Activated CD4-positive, alpha-beta memory T cell treated with anti-CD3 and anti-CD28 coated beads, Interleukin-2, amount 10 ng/mL, durations not matched to agents 7 days and 5 days (primary cell): ENCODE measurements around the gene CDC34. TPM values are rescaled to one million over a fixed set of nuclear protein-coding genes. Genes with fewer than 3 reads are reported as not detected.

Source experiments
- CTCF ChIA-PET: fragments of 350-600 bp; sonication (Branson Sonifier 250); formaldehyde crosslinking; loops from one replicate; lab custom pipeline; 2021; ENCODE audit warnings: antibody characterized with exemption, inconsistent platforms; lab: Charles Lee
- POLR2A ChIA-PET: fragments of 350-600 bp; sonication (Branson Sonifier 250); formaldehyde crosslinking; loops from one replicate; lab custom pipeline; 2021; ENCODE audit warnings: antibody characterized with exemption; lab: Charles Lee
- DNase-seq: peaks from one replicate; pipeline ENCODE4 v3.0.0-alpha.2; 2020
- H3K27ac Mint-ChIP-seq: one replicate; pipeline ENCODE4 v1.8.0; 2021; ENCODE audit warnings: mild to moderate bottlenecking, mixed read lengths
- H3K27me3 Mint-ChIP-seq: one replicate; pipeline ENCODE4 v1.8.0; 2021; ENCODE audit warnings: mixed read lengths
- H3K36me3 Mint-ChIP-seq: one replicate; pipeline ENCODE4 v1.8.0; 2021; ENCODE audit warnings: low read depth, mixed read lengths
- H3K4me1 Mint-ChIP-seq: one replicate; pipeline ENCODE4 v1.8.0; 2021; ENCODE audit warnings: mixed read lengths
- H3K4me3 Mint-ChIP-seq: one replicate; pipeline ENCODE4 v1.8.0; 2021; ENCODE audit warnings: mild to moderate bottlenecking, mixed read lengths
- H3K9me3 Mint-ChIP-seq: one replicate; pipeline ENCODE4 v1.8.0; 2021; ENCODE audit warnings: mixed read lengths
- total RNA-seq, 2 experiments: library from RNA; stranded (reverse); gene quantifications; one replicate each; pipeline ENCODE4 v1.2.3, GENCODE V29; 2021

Gene CDC34
- total RNA-seq, 2 experiments from 2014 or later = 50.3 to 50.4 TPM

DNA sequence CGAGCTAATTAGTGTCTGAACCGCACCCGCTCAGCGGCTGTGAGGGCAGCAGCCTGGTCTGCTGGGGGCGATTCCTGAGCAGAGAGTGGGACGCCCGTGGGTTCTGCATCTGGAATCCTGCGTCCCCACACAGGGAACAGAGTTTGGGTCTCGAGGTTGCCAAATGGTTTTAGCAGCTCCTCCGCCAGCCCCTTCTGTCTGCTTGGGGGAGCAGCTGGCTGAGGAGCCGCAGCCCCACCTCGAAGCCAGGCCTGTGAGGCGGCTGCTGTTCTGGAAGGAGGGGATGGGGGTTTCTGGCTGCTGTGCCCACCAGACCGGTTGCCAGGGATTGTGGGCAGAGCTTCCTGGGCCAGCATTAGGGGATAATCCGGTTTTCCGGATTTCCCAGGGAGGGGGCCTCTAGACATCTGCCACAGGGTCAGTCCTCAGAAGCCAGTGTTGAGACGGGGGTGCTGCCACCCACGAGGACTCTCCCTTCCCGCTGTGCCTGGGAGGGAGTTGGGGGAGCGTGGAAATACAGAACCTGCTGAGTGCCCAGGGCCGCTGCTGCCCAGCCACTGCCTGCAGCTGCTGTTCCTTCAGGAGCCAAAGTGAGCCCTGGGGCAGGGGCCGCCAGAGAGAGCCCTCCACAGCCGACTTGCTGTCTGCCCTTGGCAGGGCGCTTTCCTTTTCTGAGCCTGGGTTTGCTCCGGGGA, 2.0 kb downstream of the CDC34 start:
- no peak overlapping the region for H3K27ac Mint-ChIP-seq
- H3K4me1 Mint-ChIP-seq = peaks cover 21% of the 10 kb centered on the region
- DNase-seq = no peak
- H3K9me3 Mint-ChIP-seq = no peaks in the 10 kb centered on the region
- H3K27me3 Mint-ChIP-seq = no peaks in the 10 kb centered on the region
- H3K4me3 Mint-ChIP-seq = peak overlapping the region; percentile 75
- ChIA-PET CTCF (interaction anchor here (1.1 to 6.6 kb wide), 3 partner anchors 22 to 33 kb away, joined by 3 to 59 read pairs (median 25); partner anchors contain the start of gene TPGS1), POLR2A (interaction anchor here (0.9 to 4.1 kb wide), 7 partner anchors 10 to 78 kb away, joined by 3 to 21 read pairs (median 3); partner anchors contain the start of gene GZMM)
- peaks cover 12% of the 10 kb centered on the region for H3K36me3 Mint-ChIP-seq

- CTCF ChIA-PET = interaction anchor here (3.6 kb wide), 1 partner anchor 28 kb away, joined by 25 read pairs; the partner anchor contains the start of gene TPGS1
- Mint-ChIP-seq H3K36me3 (peaks cover 12% of the 10 kb centered on the region), H3K27ac (no peak overlapping the region), H3K4me1 (peaks cover 21% of the 10 kb centered on the region), H3K9me3 (no peaks in the 10 kb centered on the region), H3K4me3 (peak overlapping the region; percentile 75), H3K27me3 (no peaks in the 10 kb centered on the region)
- POLR2A ChIA-PET = interaction anchor here (0.9 to 4.1 kb wide), 4 partner anchors 9 to 42 kb away, joined by 3 to 21 read pairs (median 10); partner anchors contain the start of gene GZMM
- DNase-seq = no peak
Measured at GRCh38 chr19:534088-534487, 2.5 kb downstream of the CDC34 start.

DNA sequence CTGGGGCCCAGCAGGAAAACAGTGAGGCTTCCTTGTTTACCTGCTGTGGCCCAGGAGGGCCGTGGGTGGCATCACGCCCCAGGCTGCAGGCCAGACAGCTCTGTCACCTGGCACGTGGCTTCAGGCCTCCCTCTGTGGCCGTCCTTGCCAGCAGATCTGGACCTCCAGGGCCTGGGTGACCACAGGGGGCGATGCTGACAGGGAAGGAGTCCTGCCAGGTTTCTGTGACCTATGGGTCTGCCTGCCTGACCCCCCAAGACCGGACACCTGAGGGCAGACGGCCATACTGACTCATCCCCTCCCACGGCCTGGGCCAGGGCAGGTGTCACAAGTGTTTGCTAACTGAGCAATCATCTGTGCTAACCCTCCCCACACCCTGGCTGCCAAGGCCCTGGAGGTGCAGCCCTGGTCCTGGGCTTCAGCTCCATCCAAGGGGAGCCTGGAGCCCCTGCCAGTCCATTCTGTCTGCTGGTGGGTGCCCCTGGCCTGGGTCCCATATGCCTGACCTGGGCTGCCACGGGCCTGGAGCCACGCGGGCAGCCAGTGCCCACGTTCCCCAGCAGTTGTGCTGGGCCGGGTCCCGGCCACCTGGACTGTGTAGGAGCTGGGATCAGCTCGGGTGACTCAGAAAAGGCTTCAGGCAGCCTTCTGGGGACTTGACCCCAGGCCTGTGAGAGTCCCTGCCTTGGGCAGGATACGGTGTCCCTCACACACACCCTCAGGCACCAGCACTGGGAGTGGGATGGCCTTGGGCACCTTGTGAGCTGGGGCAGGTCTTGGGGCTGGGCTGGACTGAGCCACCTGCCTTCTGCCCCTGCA, 3.7 kb downstream of the CDC34 start:
- Mint-ChIP-seq H3K9me3 (no peaks in the 10 kb centered on the region), H3K27ac (peak overlapping the region; percentile 35), H3K4me1 (peaks cover 18% of the 10 kb centered on the region), H3K27me3 (no peaks in the 10 kb centered on the region), H3K36me3 (peaks cover 12% of the 10 kb centered on the region), H3K4me3 (no peak overlapping the region)
- no peak for DNase-seq
- POLR2A ChIA-PET = no interaction called here
- CTCF ChIA-PET = no interaction called here

DNA sequence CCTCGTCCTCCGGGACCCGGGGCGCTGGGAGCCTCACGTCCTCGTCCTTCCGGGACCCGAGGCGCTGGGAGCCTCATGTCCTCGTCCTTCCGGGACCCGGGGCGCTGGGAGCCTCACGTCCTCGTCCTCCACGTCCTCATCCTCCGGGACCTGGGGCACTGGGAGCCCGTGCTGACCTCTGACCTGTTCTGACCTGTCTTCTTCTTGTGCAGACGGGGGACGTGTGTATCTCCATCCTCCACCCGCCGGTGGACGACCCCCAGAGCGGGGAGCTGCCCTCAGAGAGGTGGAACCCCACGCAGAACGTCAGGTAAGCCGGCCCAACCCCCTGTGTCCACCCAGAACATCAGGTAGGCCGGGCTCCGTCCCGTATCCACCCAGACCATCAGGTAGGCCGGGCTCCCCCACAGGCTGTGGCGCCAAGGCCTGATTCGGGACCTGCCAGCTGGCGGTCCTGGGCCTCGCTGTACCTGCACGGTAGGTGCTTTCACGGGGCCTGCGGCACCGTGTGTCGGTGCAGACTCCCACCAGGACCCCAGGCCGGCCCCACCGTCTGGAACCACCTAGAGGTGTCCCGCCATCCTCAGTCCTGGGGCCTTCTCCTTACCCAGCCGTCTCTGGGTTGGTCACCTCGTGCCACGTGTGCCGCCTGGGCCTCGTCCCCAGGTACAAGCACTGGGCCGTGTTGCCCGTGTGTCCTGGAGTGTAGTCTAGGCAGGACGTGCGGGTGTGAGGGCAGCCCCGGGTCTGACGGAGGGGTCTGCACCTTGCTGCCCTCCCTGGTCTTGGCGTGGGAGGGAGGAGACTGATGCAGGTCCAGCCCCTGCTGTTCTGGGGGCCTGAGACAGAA, 4.7 kb downstream of the CDC34 start:
- Mint-ChIP-seq H3K4me3 (no peak overlapping the region), H3K4me1 (peaks cover 16% of the 10 kb centered on the region), H3K9me3 (no peaks in the 10 kb centered on the region), H3K27me3 (no peaks in the 10 kb centered on the region), H3K36me3 (peaks cover 12% of the 10 kb centered on the region), H3K27ac (no peak overlapping the region)
- ChIA-PET CTCF (no interaction called here), POLR2A (no interaction called here)
- DNase-seq = no peak

- ChIA-PET POLR2A (no interaction called here), CTCF (interaction anchor here (0.7 kb wide), 1 partner anchor 26 kb away, joined by 3 read pairs; no protein-coding TSS in a partner anchor)
- no peaks in the 10 kb centered on the region for H3K9me3 Mint-ChIP-seq
- DNase-seq = no peak
- no peak overlapping the region for H3K27ac Mint-ChIP-seq
- no peaks in the 10 kb centered on the region for H3K27me3 Mint-ChIP-seq
- peaks cover 16% of the 10 kb centered on the region for H3K4me1 Mint-ChIP-seq
- no peak overlapping the region for H3K4me3 Mint-ChIP-seq
- H3K36me3 Mint-ChIP-seq = peaks cover 12% of the 10 kb centered on the region
Measured at GRCh38 chr19:536881-537404, 5.4 kb downstream of the CDC34 start.

- POLR2A ChIA-PET = no interaction called here
- Mint-ChIP-seq H3K9me3 (no peaks in the 10 kb centered on the region), H3K27ac (no peak overlapping the region), H3K27me3 (no peaks in the 10 kb centered on the region), H3K4me3 (no peak overlapping the region), H3K4me1 (peaks cover 15% of the 10 kb centered on the region), H3K36me3 (peaks cover 12% of the 10 kb centered on the region)
- CTCF ChIA-PET = no interaction called here
- DNase-seq = no peak
Measured at GRCh38 chr19:538641-539428, 7.3 kb downstream of the CDC34 start.

DNA sequence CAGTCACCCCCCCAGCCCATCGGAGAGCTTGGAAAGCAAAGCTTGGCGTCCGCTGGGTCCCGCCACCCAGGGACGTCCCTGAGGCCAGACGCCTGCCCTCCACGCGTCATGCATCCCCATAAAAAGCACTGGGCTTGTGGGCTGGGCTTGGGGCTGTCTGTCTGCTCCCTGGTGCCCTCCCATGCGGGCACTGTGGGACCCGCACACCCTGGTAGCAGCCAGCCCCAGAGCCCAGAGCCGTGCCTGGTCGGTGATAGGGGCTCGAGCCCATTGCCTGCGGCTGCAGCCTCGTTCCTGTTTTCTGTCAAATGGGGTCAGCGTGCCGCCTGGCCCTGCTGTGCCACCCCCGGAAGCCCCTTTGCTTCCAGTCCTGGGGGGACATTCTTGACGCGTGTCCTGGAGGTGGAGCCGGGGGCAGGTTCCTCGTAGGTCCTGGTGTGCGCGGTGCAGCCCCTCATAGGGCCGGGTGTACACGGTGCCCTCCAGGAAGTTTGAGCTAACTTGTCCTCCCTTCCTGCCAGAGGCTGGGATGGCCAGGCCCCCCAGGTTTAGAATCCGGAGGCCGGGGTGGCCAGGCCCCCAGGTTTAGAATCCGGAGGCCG, 8.0 kb downstream of the CDC34 start:
- ChIA-PET CTCF (no interaction called here), POLR2A (no interaction called here)
- Mint-ChIP-seq H3K9me3 (no peaks in the 10 kb centered on the region), H3K4me3 (no peak overlapping the region), H3K27ac (no peak overlapping the region), H3K4me1 (peaks cover 17% of the 10 kb centered on the region), H3K36me3 (peaks cover 12% of the 10 kb centered on the region), H3K27me3 (no peaks in the 10 kb centered on the region)
- no peak for DNase-seq

DNA sequence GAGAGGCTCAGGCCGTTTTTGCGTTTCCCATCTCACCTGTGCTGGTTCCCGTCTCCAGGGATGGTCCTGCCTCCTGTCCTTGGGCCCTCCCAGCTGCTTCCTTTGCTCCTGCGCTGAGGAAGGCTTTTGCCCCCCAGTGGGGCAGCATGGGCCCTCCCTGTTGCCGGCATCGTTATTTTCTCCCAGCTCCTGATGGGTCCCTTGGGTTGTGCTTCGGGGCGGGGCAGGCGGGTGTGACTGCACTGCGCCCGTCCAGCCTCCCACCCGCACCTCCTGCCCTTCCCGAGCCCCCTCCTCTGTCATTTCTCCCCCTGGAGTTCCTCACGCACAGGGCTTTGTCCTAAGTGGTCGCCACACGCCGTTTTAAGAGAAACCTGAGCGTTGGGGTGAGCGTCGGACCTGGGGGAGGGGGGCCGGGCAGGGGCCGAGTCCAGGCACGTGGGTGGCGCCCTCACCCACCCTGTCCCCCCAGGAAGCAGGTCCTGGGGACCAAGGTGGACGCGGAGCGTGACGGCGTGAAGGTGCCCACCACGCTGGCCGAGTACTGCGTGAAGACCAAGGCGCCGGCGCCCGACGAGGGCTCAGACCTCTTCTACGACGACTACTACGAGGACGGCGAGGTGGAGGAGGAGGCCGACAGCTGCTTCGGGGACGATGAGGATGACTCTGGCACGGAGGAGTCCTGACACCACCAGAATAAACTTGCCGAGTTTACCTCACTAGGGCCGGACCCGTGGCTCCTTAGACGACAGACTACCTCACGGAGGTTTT, 9.5 kb downstream of the CDC34 start:
- DNase-seq = no peak
- ChIA-PET CTCF (no interaction called here), POLR2A (no interaction called here)
- no peak overlapping the region for H3K27ac Mint-ChIP-seq
- H3K9me3 Mint-ChIP-seq = no peaks in the 10 kb centered on the region
- H3K4me1 Mint-ChIP-seq = peaks cover 21% of the 10 kb centered on the region
- peaks cover 11% of the 10 kb centered on the region for H3K36me3 Mint-ChIP-seq
- no peaks in the 10 kb centered on the region for H3K27me3 Mint-ChIP-seq
- H3K4me3 Mint-ChIP-seq = no peak overlapping the region

DNA sequence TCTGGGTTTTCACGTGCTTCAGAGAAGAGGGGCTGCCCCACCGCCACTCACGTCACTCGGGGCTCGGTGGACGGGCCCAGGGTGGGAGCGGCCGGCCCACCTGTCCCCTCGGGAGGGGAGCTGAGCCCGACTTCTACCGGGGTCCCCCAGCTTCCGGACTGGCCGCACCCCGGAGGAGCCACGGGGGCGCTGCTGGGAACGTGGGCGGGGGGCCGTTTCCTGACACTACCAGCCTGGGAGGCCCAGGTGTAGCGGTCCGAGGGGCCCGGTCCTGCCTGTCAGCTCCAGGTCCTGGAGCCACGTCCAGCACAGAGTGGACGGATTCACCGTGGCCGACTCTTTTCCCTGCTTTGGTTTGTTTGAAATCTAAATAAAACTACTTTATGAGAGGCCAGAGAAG, 10.1 kb downstream of the CDC34 start:
- DNase-seq = no peak
- no peaks in the 10 kb centered on the region for H3K27me3 Mint-ChIP-seq
- H3K4me1 Mint-ChIP-seq = peaks cover 21% of the 10 kb centered on the region
- no peak overlapping the region for H3K4me3 Mint-ChIP-seq
- H3K27ac Mint-ChIP-seq = no peak overlapping the region
- CTCF ChIA-PET = interaction anchor here (2.4 kb wide), 1 partner anchor 31 kb away, joined by 8 read pairs; no protein-coding TSS in a partner anchor
- POLR2A ChIA-PET = interaction anchor here (3.2 kb wide), 1 partner anchor 10 kb away, joined by 21 read pairs; the partner anchor contains the start of gene CDC34
- peaks cover 9% of the 10 kb centered on the region for H3K36me3 Mint-ChIP-seq
- H3K9me3 Mint-ChIP-seq = no peaks in the 10 kb centered on the region

- Mint-ChIP-seq H3K9me3 (no peaks in the 10 kb centered on the region), H3K4me1 (peaks cover 21% of the 10 kb centered on the region), H3K4me3 (no peak overlapping the region), H3K36me3 (peaks cover 6% of the 10 kb centered on the region), H3K27ac (no peak overlapping the region), H3K27me3 (no peaks in the 10 kb centered on the region)
- ChIA-PET POLR2A (interaction anchor here (3.2 kb wide), 1 partner anchor 10 kb away, joined by 21 read pairs; the partner anchor contains the start of gene CDC34), CTCF (interaction anchor here (0.6 to 2.4 kb wide), 3 partner anchors 10 to 1297 kb away, joined by 3 to 8 read pairs (median 3); no protein-coding TSS in a partner anchor)
- DNase-seq = no peak
Measured at GRCh38 chr19:542173-542866, 10.8 kb downstream of the CDC34 start.
